ENCODE measurements around the gene TMEM88. TPM values are rescaled to one million over a fixed set of nuclear protein-coding genes. Genes with fewer than 3 reads are reported as not detected.

Gene TMEM88
- total and polyA plus RNA-seq, 2 of the 8 experiments (the other 6 are each of a cell fraction or from before 2014, with no cell fraction given), result 0.69 to 8.8 TPM

DNA sequence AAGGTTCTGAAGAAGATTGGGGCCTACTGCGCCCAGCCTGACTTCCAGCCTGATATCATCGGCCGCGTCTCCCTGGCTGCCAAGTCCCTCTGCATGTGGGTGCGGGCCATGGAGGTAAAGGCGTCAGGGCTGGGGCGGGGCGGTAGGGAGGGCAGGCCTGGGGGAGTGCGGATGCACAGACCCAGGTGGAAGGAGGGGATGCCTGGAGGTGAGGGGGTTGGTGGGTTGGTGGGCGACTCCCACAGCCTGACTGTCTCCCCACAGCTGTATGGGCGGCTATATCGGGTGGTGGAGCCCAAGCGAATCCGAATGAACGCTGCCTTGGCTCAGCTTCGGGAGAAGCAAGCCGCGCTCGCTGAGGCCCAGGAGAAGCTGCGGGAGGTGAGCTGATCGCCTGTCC, 47.7 kb upstream of the TMEM88 start:
- POLR2A ChIA-PET (ENCODE audit: partially characterized antibody), result interaction anchor here (1.0 kb wide), 1 partner anchor 14 kb away, joined by 3 read pairs; no protein-coding TSS in a partner anchor
- WGBS, 2 experiments (ENCODE audit: extremely low coverage in 1 of 2, insufficient coverage in 1 of 2, insufficient read length in 1 of 2, insufficient replicate concordance in 2 of 2, low coverage in 1 of 2, low lambda C conversion rate in 2 of 2, missing lambda C conversion rate in 1 of 2), result 89% methylated on average over 19 of the region's 21 CpGs; no CpG with 5 or more reads in 1 of the 2 experiments
- TF ChIP-seq SIRT6 (IDR thresholded peaks at IDR 0.05; ENCODE audit: low read length) (no peak), SIN3A (conservative IDR thresholded peaks at IDR 0.05 in 1 of 2, IDR thresholded peaks at IDR 0.05 in 1 of 2; ENCODE audit: low read depth in 1 of 2, low read length in 2 of 2) (no peak), POLR2A (IDR thresholded peaks at IDR 0.05; ENCODE audit: control extremely low read depth in 1 of 2, low read depth in 2 of 2, low read length in 2 of 2) (no peak), KDM5A (IDR thresholded peaks at IDR 0.05; ENCODE audit: low read length) (no peak), YY1 (IDR thresholded peaks at IDR 0.05; ENCODE audit: low read depth, low read length) (no peak), JUND (IDR thresholded peaks at IDR 0.05; ENCODE audit: low read length) (no peak), CHD2 (IDR thresholded peaks at IDR 0.05; ENCODE audit: low read length) (no peak), SP1 (IDR thresholded peaks at IDR 0.05; ENCODE audit: low read depth, low read length) (no peak), TEAD4 (IDR thresholded peaks at IDR 0.05; ENCODE audit: low read depth, low read length) (no peak), SP2 (IDR thresholded peaks at IDR 0.05; ENCODE audit: low read length) (no peak), HDAC2 (IDR thresholded peaks at IDR 0.05; ENCODE audit: borderline replicate concordance in 1 of 2, low read depth in 2 of 2, low read length in 2 of 2) (no peak)
- TF ChIP-seq, protein P1, sequence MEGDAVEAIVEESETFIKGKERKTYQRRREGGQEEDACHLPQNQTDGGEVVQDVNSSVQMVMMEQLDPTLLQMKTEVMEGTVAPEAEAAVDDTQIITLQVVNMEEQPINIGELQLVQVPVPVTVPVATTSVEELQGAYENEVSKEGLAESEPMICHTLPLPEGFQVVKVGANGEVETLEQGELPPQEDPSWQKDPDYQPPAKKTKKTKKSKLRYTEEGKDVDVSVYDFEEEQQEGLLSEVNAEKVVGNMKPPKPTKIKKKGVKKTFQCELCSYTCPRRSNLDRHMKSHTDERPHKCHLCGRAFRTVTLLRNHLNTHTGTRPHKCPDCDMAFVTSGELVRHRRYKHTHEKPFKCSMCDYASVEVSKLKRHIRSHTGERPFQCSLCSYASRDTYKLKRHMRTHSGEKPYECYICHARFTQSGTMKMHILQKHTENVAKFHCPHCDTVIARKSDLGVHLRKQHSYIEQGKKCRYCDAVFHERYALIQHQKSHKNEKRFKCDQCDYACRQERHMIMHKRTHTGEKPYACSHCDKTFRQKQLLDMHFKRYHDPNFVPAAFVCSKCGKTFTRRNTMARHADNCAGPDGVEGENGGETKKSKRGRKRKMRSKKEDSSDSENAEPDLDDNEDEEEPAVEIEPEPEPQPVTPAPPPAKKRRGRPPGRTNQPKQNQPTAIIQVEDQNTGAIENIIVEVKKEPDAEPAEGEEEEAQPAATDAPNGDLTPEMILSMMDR (IDR thresholded peaks at IDR 0.05; ENCODE audit: control extremely low read depth in 1 of 3, insufficient read depth in 1 of 3, low read depth in 1 of 3, low read length in 3 of 3), result no peak
- TF ChIP-seq, protein P2, sequence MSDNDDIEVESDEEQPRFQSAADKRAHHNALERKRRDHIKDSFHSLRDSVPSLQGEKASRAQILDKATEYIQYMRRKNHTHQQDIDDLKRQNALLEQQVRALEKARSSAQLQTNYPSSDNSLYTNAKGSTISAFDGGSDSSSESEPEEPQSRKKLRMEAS (IDR thresholded peaks at IDR 0.05), result no peak

More for the DNA sequence above, 47.7 kb upstream of the TMEM88 start:
- no peak overlapping the region for H3K27ac ChIP-seq (ENCODE audit: low read depth, low read length)
- H2BK5ac ChIP-seq (ENCODE audit: low read depth, low read length), result no peak overlapping the region
- no peak overlapping the region for H3K18ac ChIP-seq (ENCODE audit: extremely low read depth, low read length)
- H3K23me2 ChIP-seq (ENCODE audit: low read depth, low read length), result no peaks in the 10 kb centered on the region
- no peak overlapping the region for H3K23ac ChIP-seq (ENCODE audit: insufficient read length)
- H3K79me2 ChIP-seq (ENCODE audit: control insufficient read depth in 1 of 2, insufficient read depth in 2 of 2, low read length in 2 of 2), result no peaks in the 10 kb centered on the region
- H3K79me1 ChIP-seq (ENCODE audit: low read depth, low read length), result no peaks in the 10 kb centered on the region
- no peak overlapping the region for H3K14ac ChIP-seq (ENCODE audit: insufficient read length)
- FAIRE-seq (no peak), DNase-seq (ENCODE audit: low read depth in 1 of 2, low spot score in 2 of 2) (no peak)
- no peak overlapping the region for H2BK120ac ChIP-seq (replicated peaks; ENCODE audit: low read depth, low read length)
- H3K27me3 ChIP-seq (replicated peaks in 1 of 4; ENCODE audit: control insufficient read depth in 3 of 4, extremely low read depth in 1 of 4, insufficient read depth in 3 of 4, low read length in 3 of 4), result peaks cover 0 to 2% (median 0%) of the 10 kb centered on the region in 4 experiments; a peak in 1 of 7 replicates
- no peak overlapping the region for H4K5ac ChIP-seq (ENCODE audit: insufficient read length, low read depth, low read length)
- H3K9ac ChIP-seq (replicated peaks in 1 of 4; ENCODE audit: extremely low read depth in 1 of 4, low read depth in 3 of 4, low read length in 3 of 4), result no peak overlapping the region
- H3K9me3 ChIP-seq (ENCODE audit: insufficient read depth in 2 of 2, low read depth in 1 of 2, low read length in 1 of 2), result no peaks in the 10 kb centered on the region
- H3K4ac ChIP-seq (replicated peaks; ENCODE audit: insufficient read length, low read depth, low read length), result no peak overlapping the region
- no peak overlapping the region for H2BK20ac ChIP-seq (ENCODE audit: low read length)
- H2BK15ac ChIP-seq (ENCODE audit: low read length), result no peak overlapping the region
- H3K4me3 ChIP-seq (ENCODE audit: extremely low read depth in 1 of 4, insufficient read depth in 2 of 4, low read depth in 3 of 4, low read length in 4 of 4), result no peak overlapping the region
- no peaks in the 10 kb centered on the region for H3K36me3 ChIP-seq (ENCODE audit: control insufficient read depth in 2 of 4, insufficient read depth in 4 of 4, low read length in 3 of 4)
- CTCF ChIA-PET (ENCODE audit: partially characterized antibody), result interaction anchor here (0.7 to 1.3 kb wide), 3 partner anchors 13 to 28 kb away, joined by 3 to 4 read pairs (median 3); no protein-coding TSS in a partner anchor
- no peaks in the 10 kb centered on the region for H3K4me1 ChIP-seq (replicated peaks in 1 of 4; ENCODE audit: control insufficient read depth in 3 of 4, insufficient read depth in 4 of 4, low read length in 3 of 4)
- no peak overlapping the region for H2AK5ac ChIP-seq (ENCODE audit: low read depth, low read length)
- H4K20me1 ChIP-seq (replicated peaks in 1 of 2; ENCODE audit: control insufficient read depth in 1 of 2, insufficient read depth in 2 of 2, low read length in 2 of 2), result no peaks in the 10 kb centered on the region
- no peak overlapping the region for H4K8ac ChIP-seq (ENCODE audit: extremely low read depth, insufficient read depth, low read length)
- H3K4me2 ChIP-seq (ENCODE audit: insufficient read depth in 1 of 2, low read depth in 2 of 2, low read length in 2 of 2), result no peak overlapping the region
- no peak overlapping the region for H2BK12ac ChIP-seq (ENCODE audit: low read depth, low read length)
- H2AFZ ChIP-seq (ENCODE audit: low read length), result no peak overlapping the region
- H3K56ac ChIP-seq (replicated peaks; ENCODE audit: insufficient read length, low read depth, low read length), result no peak overlapping the region
- H4K91ac ChIP-seq (replicated peaks; ENCODE audit: insufficient read length, low read length), result no peak overlapping the region
